Medulla oblongata (tissue), 1 donor: ENCODE measurements around the gene SMAD3.

Experiments used
- DNase-seq: peaks from one replicate; pipeline ENCODE4 v3.0.0-alpha.2; 2015; ENCODE audit errors: extremely low spot score

The SMAD3 gene

GRCh38 chr15:67036775-67037555, 28.4 kb upstream of the SMAD3 start:
- DNase-seq, result no peak

GRCh38 chr15:67037694-67038093, 27.7 kb upstream of the SMAD3 start:
- no peak for DNase-seq

- no peak for DNase-seq
Measured at GRCh38 chr15:67038736-67039135, 26.7 kb upstream of the SMAD3 start.

GRCh38 chr15:67039384-67040075, 25.9 kb upstream of the SMAD3 start:
- DNase-seq, result no peak

- DNase-seq, result no peak
Measured at GRCh38 chr15:67040277-67040676, 25.1 kb upstream of the SMAD3 start.

- no peak for DNase-seq
Measured at GRCh38 chr15:67042551-67043142, 22.8 kb upstream of the SMAD3 start.

GRCh38 chr15:67043939-67044771, 21.2 kb upstream of the SMAD3 start:
- no peak for DNase-seq

GRCh38 chr15:67047149-67047661, 18.2 kb upstream of the SMAD3 start:
- DNase-seq, result no peak

- DNase-seq, result no peak
Measured at GRCh38 chr15:67048281-67049279, 16.8 kb upstream of the SMAD3 start.

GRCh38 chr15:67049351-67050044, 15.9 kb upstream of the SMAD3 start:
- DNase-seq, result no peak

- DNase-seq, result no peak
Measured at GRCh38 chr15:67050062-67050461, 15.3 kb upstream of the SMAD3 start.

GRCh38 chr15:67050522-67051087, 14.8 kb upstream of the SMAD3 start:
- no peak for DNase-seq

GRCh38 chr15:67051088-67052045, 14.0 kb upstream of the SMAD3 start:
- no peak for DNase-seq

GRCh38 chr15:67054676-67055075, 10.7 kb upstream of the SMAD3 start:
- DNase-seq, result no peak

- no peak for DNase-seq
Measured at GRCh38 chr15:67059127-67059553, 6.3 kb upstream of the SMAD3 start.

- DNase-seq, result no peak
Measured at GRCh38 chr15:67061811-67062368, 3.5 kb upstream of the SMAD3 start.

- DNase-seq, result no peak
Measured at GRCh38 chr15:67062369-67062985, 2.9 kb upstream of the SMAD3 start.
